Measurements from ENCODE around the gene FOCAD. TPM values are rescaled to one million over a fixed set of nuclear protein-coding genes. Genes with fewer than 3 reads are reported as not detected.

Gene FOCAD
- total RNA-seq, 1 experiment from 2014 or later, result 23.8 TPM

DNA sequence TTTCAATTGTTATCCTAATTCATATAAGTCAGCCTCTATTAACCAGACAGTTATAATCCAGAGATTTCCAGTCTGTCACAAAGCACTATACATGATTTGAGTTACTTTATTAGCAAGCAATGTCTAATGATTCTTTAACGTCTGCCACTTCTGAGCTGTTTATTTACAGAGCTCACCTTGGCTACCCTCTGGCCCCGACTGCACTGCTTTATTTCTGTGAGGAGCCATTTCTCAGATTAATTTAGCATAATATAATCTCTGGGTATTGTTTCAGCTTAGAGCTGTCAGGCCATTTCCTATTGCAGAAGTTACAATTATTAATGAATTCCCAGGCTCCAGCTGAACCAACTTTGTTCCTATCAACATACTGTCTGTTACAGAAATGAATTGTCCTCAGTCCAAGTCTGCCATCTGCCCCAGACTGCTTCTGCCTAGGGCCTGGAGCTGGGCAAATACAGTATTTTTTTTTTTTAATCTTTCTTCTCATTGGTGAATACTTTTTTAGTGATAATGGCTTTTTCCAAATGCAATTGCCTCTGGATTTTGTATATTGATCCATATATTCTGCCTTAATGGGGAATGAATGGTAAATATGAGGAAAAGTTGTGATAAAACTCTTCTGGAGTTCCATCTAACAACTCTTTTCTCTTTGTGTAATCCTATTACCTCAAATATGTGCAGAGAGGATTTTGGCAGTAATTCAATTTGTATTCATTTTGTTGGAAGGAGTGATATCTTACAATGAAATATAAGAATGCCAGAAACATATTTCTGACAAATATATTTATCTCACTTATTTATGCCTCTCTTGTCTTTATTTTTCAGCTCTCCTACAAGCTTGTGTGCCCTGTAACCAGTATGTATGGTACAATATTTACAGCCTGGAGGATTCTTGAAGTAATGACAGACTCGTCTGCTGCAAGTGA lies 104.7 kb downstream of the FOCAD start:
- Mint-ChIP-seq H3K4me1 (ENCODE audit: low read depth, unreplicated experiment) (no peaks in the 10 kb centered on the region), H3K27ac (ENCODE audit: unreplicated experiment) (no peak overlapping the region), H3K4me3 (ENCODE audit: low read depth, unreplicated experiment) (no peak overlapping the region), H3K9me3 (ENCODE audit: low read depth, unreplicated experiment) (no peaks in the 10 kb centered on the region), H3K36me3 (ENCODE audit: insufficient read depth, unreplicated experiment) (no peaks in the 10 kb centered on the region), H3K27me3 (ENCODE audit: unreplicated experiment) (no peaks in the 10 kb centered on the region)
- no TSS peak for BruUV-seq (replicated peaks)
- intact Hi-C loops (cut with micrococcal nuclease; ENCODE audit: unreplicated experiment), result no loop called here
- CTCF ChIA-PET, result no interaction called here
- no peak for DNase-seq
- TF ChIP-seq, protein P1, sequence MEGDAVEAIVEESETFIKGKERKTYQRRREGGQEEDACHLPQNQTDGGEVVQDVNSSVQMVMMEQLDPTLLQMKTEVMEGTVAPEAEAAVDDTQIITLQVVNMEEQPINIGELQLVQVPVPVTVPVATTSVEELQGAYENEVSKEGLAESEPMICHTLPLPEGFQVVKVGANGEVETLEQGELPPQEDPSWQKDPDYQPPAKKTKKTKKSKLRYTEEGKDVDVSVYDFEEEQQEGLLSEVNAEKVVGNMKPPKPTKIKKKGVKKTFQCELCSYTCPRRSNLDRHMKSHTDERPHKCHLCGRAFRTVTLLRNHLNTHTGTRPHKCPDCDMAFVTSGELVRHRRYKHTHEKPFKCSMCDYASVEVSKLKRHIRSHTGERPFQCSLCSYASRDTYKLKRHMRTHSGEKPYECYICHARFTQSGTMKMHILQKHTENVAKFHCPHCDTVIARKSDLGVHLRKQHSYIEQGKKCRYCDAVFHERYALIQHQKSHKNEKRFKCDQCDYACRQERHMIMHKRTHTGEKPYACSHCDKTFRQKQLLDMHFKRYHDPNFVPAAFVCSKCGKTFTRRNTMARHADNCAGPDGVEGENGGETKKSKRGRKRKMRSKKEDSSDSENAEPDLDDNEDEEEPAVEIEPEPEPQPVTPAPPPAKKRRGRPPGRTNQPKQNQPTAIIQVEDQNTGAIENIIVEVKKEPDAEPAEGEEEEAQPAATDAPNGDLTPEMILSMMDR (IDR thresholded peaks at IDR 0.05; ENCODE audit: unreplicated experiment), result no peak

DNA sequence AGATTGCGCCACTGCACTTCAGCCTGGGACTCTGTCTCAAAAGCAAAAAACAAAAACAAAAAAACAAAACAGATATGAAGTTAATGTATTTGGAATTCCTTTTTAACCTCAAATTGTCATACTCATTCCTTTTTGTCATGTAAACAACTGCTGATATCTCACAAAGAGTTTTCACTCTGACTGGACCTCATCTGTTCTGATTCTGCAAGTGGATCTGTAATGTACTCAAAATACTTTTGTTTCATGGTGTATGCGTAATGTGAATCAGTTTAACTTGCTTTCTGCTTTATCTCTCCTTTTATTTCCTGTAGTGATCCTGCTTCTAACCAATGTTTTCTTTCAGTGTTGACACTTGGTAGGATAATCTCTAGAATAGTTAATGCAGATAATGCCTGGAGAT lies 106.7 kb downstream of the FOCAD start:
- Mint-ChIP-seq H3K36me3 (ENCODE audit: insufficient read depth, unreplicated experiment) (no peaks in the 10 kb centered on the region), H3K4me1 (ENCODE audit: low read depth, unreplicated experiment) (no peaks in the 10 kb centered on the region), H3K4me3 (ENCODE audit: low read depth, unreplicated experiment) (no peak overlapping the region), H3K27ac (ENCODE audit: unreplicated experiment) (no peak overlapping the region), H3K27me3 (ENCODE audit: unreplicated experiment) (no peaks in the 10 kb centered on the region), H3K9me3 (ENCODE audit: low read depth, unreplicated experiment) (no peaks in the 10 kb centered on the region)
- CTCF ChIA-PET, result no interaction called here
- TF ChIP-seq, protein P1 (IDR thresholded peaks at IDR 0.05; ENCODE audit: unreplicated experiment), result no peak
- BruUV-seq (replicated peaks), result no TSS peak
- no peak for DNase-seq
- intact Hi-C loops (cut with micrococcal nuclease; ENCODE audit: unreplicated experiment), result no loop called here

DNA sequence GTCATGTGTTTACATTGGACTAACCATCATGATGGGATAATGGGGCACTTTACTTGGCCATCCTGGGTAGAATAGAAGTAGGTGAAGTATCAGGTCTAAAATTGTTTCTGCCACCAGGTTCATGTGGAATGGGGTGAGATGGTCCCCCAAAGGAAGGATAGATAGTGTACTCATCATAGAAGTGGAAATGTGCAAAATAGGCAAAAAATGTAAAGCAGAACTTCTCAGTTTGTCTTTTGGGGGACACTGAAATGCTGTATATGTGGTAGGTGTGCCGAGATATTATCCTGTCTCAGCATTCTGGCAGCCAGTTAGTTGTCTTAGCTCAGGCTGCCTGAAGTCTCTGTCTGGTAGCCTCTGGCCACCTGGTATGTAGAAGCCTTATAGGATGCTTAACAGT lies 107.6 kb downstream of the FOCAD start:
- BruUV-seq (replicated peaks), result no TSS peak
- Mint-ChIP-seq H3K9me3 (ENCODE audit: low read depth, unreplicated experiment) (no peaks in the 10 kb centered on the region), H3K4me3 (ENCODE audit: low read depth, unreplicated experiment) (no peak overlapping the region), H3K4me1 (ENCODE audit: low read depth, unreplicated experiment) (no peaks in the 10 kb centered on the region), H3K27me3 (ENCODE audit: unreplicated experiment) (no peaks in the 10 kb centered on the region), H3K36me3 (ENCODE audit: insufficient read depth, unreplicated experiment) (no peaks in the 10 kb centered on the region), H3K27ac (ENCODE audit: unreplicated experiment) (no peak overlapping the region)
- CTCF ChIA-PET, result no interaction called here
- intact Hi-C loops (cut with micrococcal nuclease; ENCODE audit: unreplicated experiment), result no loop called here
- TF ChIP-seq, protein P1 (IDR thresholded peaks at IDR 0.05; ENCODE audit: unreplicated experiment), result no peak
- DNase-seq, result no peak

DNA sequence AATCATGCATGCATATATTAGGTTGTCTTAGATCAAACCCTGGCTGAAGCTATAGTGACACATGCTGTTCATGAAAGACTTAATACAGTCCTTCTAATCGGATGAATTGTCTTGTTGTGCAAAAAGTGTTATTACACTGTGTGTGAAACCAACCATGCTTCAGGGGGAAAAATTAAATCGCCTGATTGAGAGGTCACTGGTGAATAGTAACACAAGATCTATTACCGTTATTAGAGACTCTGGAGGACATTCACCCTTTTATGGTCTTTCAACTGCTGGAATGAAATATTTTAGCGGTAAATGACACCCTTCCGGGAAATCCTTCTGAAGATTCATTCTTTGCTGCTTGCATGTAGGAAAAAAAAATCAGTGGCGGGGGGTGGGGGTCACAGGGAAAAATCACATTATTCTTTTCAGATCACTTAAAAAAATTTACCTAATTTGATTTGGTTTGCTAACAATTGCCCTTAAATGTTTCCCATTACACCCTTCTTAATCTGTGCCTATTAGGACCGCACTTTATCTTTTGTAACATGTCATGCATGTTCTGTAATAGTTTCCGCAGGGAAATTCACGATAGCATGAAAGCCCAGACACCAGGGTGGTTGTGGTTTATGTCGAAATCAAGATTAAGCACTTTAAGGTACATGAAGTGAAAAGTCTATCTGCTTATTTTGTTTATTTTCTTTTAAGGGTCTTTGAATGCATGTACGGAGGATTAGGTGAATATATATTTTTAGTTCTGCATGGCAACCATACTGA lies 120.6 kb downstream of the FOCAD start:
- BruUV-seq (replicated peaks), result no TSS peak
- no peak for DNase-seq
- Mint-ChIP-seq H3K27me3 (ENCODE audit: unreplicated experiment) (no peaks in the 10 kb centered on the region), H3K4me1 (ENCODE audit: low read depth, unreplicated experiment) (no peaks in the 10 kb centered on the region), H3K27ac (ENCODE audit: unreplicated experiment) (no peak overlapping the region), H3K4me3 (ENCODE audit: low read depth, unreplicated experiment) (no peak overlapping the region), H3K9me3 (ENCODE audit: low read depth, unreplicated experiment) (no peaks in the 10 kb centered on the region), H3K36me3 (ENCODE audit: insufficient read depth, unreplicated experiment) (no peaks in the 10 kb centered on the region)
- intact Hi-C loops (cut with micrococcal nuclease; ENCODE audit: unreplicated experiment), result no loop called here
- CTCF ChIA-PET, result no interaction called here
- TF ChIP-seq, protein P1 (IDR thresholded peaks at IDR 0.05; ENCODE audit: unreplicated experiment), result no peak

All from Calu3 (cell line).